G401.6 (cell line): Measurements from ENCODE around the gene ZNF526.
"Not testable (repeated sequence)": the region's sequence is repeated elsewhere in the genome, so short reads cannot be mapped to it uniquely, and the experiment has no call there.

Experiments
- FAIRE-seq: peaks from 2 replicates; lab custom pipeline; 2012; peaks lifted over from hg19 to GRCh38; lab: Jason Lieb, UNC

Gene ZNF526

GRCh38 chr19:42246922-42247639 is 27.0 kb downstream of the ZNF526 start:
- peak; percentile 77 for FAIRE-seq

GRCh38 chr19:42247640-42248199 is 27.6 kb downstream of the ZNF526 start:
- no peak for FAIRE-seq

- FAIRE-seq: no peak
Observed at GRCh38 chr19:42248270-42249148, 28.4 kb downstream of the ZNF526 start.

- FAIRE-seq: no peak
Observed at GRCh38 chr19:42249149-42249750, 29.1 kb downstream of the ZNF526 start.

GRCh38 chr19:42249769-42250168 is 29.7 kb downstream of the ZNF526 start:
- FAIRE-seq: no peak

- FAIRE-seq: no peak
Observed at GRCh38 chr19:42250183-42250665, 30.1 kb downstream of the ZNF526 start.

GRCh38 chr19:42250666-42251531 is 30.8 kb downstream of the ZNF526 start:
- no peak for FAIRE-seq

GRCh38 chr19:42251572-42252358 is 31.7 kb downstream of the ZNF526 start:
- FAIRE-seq: no peak

GRCh38 chr19:42252365-42253244 is 32.5 kb downstream of the ZNF526 start:
- FAIRE-seq: no peak

- no peak for FAIRE-seq
Observed at GRCh38 chr19:42253245-42254088, 33.4 kb downstream of the ZNF526 start.

- FAIRE-seq: no peak
Observed at GRCh38 chr19:42254089-42254849, 34.2 kb downstream of the ZNF526 start.

GRCh38 chr19:42254850-42255765 is 35.0 kb downstream of the ZNF526 start, which contains the start of gene ERF:
ERF (minus strand) TSS chr19:42255128; CDS start chr19:42254999, 129 bp downstream.
- no peak for FAIRE-seq

- FAIRE-seq: no peak
Observed at GRCh38 chr19:42255766-42256745, 35.9 kb downstream of the ZNF526 start.

GRCh38 chr19:42257842-42258241 is 37.7 kb downstream of the ZNF526 start:
- not testable (repeated sequence) for FAIRE-seq

- no peak for FAIRE-seq
Observed at GRCh38 chr19:42261763-42262162, 41.7 kb downstream of the ZNF526 start.
